ENCODE data around the gene NAPB.

NAPB gene

DNA sequence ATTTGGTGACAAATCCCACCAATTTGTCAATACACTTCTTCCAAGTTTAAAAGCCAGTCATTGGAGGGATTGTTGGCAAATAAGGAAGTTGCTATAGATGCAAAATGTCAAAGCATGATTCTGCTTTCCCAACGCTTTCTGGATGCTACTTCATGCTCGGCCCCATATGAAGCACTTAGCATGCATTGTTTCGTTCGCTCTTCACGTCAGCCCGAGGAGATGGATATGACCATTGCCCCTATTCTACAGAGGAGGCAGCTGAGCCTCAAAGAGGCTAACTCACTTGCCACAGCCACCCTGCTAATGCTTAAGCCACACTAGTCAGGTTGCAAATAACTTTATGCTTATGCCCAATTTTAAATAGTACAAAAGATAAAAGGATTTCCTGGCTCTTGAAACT lies 73.5 kb downstream of the NAPB start:
- Histone ChIP-seq H3K4me3 (ENCODE audit: low read length) (no peak overlapping the region), H3K4me2 (ENCODE audit: low read depth, low read length) (no peak overlapping the region), H2AFZ (ENCODE audit: low read length) (no peak overlapping the region), H3K9me2 (replicated peaks; ENCODE audit: insufficient read depth, low read length) (no peaks in the 10 kb centered on the region), H4K20me1 (ENCODE audit: insufficient read depth, low read length) (no peaks in the 10 kb centered on the region), H3F3A (ENCODE audit: insufficient read depth, low read length) (peaks cover 21% of the 10 kb centered on the region), H3K4me1 (ENCODE audit: low read length) (peaks cover 16% of the 10 kb centered on the region), H3K9me3 (replicated peaks; ENCODE audit: insufficient read depth, low read length) (no peaks in the 10 kb centered on the region), H3K27me3 (replicated peaks; ENCODE audit: insufficient read depth, low read length) (no peaks in the 10 kb centered on the region), H3K27ac (ENCODE audit: low read length) (no peak overlapping the region), H3K79me2 (ENCODE audit: low read length) (peaks cover 28% of the 10 kb centered on the region), H3K36me3 (replicated peaks; ENCODE audit: insufficient read depth, low read length) (no peaks in the 10 kb centered on the region), H3K9ac (ENCODE audit: low read length) (no peak overlapping the region)
- no peak for DNase-seq
- TF ChIP-seq EZH2phosphoT487 (IDR thresholded peaks at IDR 0.05; ENCODE audit: low read length): no peak
- TF ChIP-seq, protein P1, sequence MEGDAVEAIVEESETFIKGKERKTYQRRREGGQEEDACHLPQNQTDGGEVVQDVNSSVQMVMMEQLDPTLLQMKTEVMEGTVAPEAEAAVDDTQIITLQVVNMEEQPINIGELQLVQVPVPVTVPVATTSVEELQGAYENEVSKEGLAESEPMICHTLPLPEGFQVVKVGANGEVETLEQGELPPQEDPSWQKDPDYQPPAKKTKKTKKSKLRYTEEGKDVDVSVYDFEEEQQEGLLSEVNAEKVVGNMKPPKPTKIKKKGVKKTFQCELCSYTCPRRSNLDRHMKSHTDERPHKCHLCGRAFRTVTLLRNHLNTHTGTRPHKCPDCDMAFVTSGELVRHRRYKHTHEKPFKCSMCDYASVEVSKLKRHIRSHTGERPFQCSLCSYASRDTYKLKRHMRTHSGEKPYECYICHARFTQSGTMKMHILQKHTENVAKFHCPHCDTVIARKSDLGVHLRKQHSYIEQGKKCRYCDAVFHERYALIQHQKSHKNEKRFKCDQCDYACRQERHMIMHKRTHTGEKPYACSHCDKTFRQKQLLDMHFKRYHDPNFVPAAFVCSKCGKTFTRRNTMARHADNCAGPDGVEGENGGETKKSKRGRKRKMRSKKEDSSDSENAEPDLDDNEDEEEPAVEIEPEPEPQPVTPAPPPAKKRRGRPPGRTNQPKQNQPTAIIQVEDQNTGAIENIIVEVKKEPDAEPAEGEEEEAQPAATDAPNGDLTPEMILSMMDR (IDR thresholded peaks at IDR 0.05; ENCODE audit: low read length): no peak
- no peak for TF ChIP-seq EZH2 (optimal IDR thresholded peaks at IDR 0.05; ENCODE audit: low read depth, low read length)

DNA sequence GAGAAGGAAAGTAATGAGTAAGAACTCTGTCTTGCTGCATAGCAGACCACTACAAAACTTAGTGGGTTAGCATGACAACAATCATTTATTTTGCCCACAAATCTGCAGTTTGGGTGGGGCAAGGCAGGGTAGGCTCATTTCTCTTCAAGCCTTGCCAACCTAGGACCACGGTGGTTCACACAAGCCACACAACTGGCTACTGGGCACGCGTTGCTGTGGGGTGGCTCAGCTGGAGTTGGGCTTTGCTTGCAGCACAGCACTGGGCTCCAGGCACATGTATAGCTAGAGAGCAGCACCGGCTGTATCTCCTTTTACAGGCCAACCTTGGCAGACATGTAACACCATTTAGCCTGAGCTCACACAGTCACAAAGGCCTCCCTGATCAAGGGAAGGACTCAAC lies 75.3 kb downstream of the NAPB start:
- TF ChIP-seq EZH2phosphoT487 (IDR thresholded peaks at IDR 0.05; ENCODE audit: low read length): no peak
- TF ChIP-seq, protein P1 (IDR thresholded peaks at IDR 0.05; ENCODE audit: low read length): no peak
- TF ChIP-seq EZH2 (optimal IDR thresholded peaks at IDR 0.05; ENCODE audit: low read depth, low read length): no peak
- H3K4me1 ChIP-seq (ENCODE audit: low read length): peaks cover 7% of the 10 kb centered on the region
- DNase-seq: no peak
- H3K9ac ChIP-seq (ENCODE audit: low read length): no peak overlapping the region
- H3K36me3 ChIP-seq (replicated peaks; ENCODE audit: insufficient read depth, low read length): no peaks in the 10 kb centered on the region
- no peak overlapping the region for H3K4me3 ChIP-seq (ENCODE audit: low read length)
- no peaks in the 10 kb centered on the region for H3K9me2 ChIP-seq (replicated peaks; ENCODE audit: insufficient read depth, low read length)
- H3F3A ChIP-seq (ENCODE audit: insufficient read depth, low read length): peaks cover 18% of the 10 kb centered on the region
- H3K4me2 ChIP-seq (ENCODE audit: low read depth, low read length): no peak overlapping the region
- H3K27me3 ChIP-seq (replicated peaks; ENCODE audit: insufficient read depth, low read length): no peaks in the 10 kb centered on the region
- H3K27ac ChIP-seq (ENCODE audit: low read length): no peak overlapping the region
- H3K9me3 ChIP-seq (replicated peaks; ENCODE audit: insufficient read depth, low read length): no peaks in the 10 kb centered on the region
- no peak overlapping the region for H2AFZ ChIP-seq (ENCODE audit: low read length)
- H4K20me1 ChIP-seq (ENCODE audit: insufficient read depth, low read length): no peaks in the 10 kb centered on the region
- H3K79me2 ChIP-seq (ENCODE audit: low read length): peaks cover 10% of the 10 kb centered on the region

DNA sequence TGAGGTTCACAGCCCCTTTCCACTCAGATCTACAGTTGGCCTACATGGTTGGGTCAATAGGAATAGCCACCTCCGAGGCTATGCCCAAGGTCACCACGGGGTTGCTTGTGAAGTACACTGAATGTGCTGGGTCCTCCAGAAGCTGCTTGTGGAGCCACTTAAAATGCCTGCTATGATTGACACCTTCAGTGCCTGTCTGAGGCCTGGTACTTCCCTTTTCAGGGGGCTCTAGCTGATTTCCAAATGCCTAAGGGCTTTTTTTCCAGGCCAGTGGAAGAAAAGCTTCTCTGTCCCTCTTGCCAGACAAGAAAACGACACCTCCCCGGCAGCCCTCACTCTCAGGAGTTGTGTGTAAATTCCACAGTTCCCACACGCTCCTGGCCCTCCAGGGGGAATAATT lies 77.0 kb downstream of the NAPB start:
- Histone ChIP-seq H3F3A (ENCODE audit: insufficient read depth, low read length) (peaks cover 5% of the 10 kb centered on the region), H3K4me2 (ENCODE audit: low read depth, low read length) (no peak overlapping the region), H3K36me3 (replicated peaks; ENCODE audit: insufficient read depth, low read length) (no peaks in the 10 kb centered on the region), H3K27me3 (replicated peaks; ENCODE audit: insufficient read depth, low read length) (no peaks in the 10 kb centered on the region), H4K20me1 (ENCODE audit: insufficient read depth, low read length) (no peaks in the 10 kb centered on the region), H3K9me3 (replicated peaks; ENCODE audit: insufficient read depth, low read length) (no peaks in the 10 kb centered on the region), H3K9ac (ENCODE audit: low read length) (no peak overlapping the region), H3K27ac (ENCODE audit: low read length) (no peak overlapping the region), H3K4me3 (ENCODE audit: low read length) (no peak overlapping the region), H3K4me1 (ENCODE audit: low read length) (peaks cover 6% of the 10 kb centered on the region), H2AFZ (ENCODE audit: low read length) (no peak overlapping the region), H3K79me2 (ENCODE audit: low read length) (0 out of 2 replicates have a peak, but pooled peaks cover 5% of the 10 kb centered on the region), H3K9me2 (replicated peaks; ENCODE audit: insufficient read depth, low read length) (no peaks in the 10 kb centered on the region)
- no peak for DNase-seq
- TF ChIP-seq, protein P1 (IDR thresholded peaks at IDR 0.05; ENCODE audit: low read length): no peak
- TF ChIP-seq EZH2phosphoT487 (IDR thresholded peaks at IDR 0.05; ENCODE audit: low read length) (no peak), EZH2 (optimal IDR thresholded peaks at IDR 0.05; ENCODE audit: low read depth, low read length) (no peak)

All from MM.1S (cell line).